B cell (primary cell): ENCODE measurements around the gene SHB. TPM values are rescaled to one million over a fixed set of nuclear protein-coding genes. Genes with fewer than 3 reads are reported as not detected.

Experiments
- ATAC-seq: fragments of 200-7000 bp; cut with Tn5 transposase; one replicate; pipeline ENCODE4 v1.10.0; 2021; ENCODE audit warnings: low read depth, mild to moderate bottlenecking, moderate number of reproducible peaks, moderate library complexity
- CTCF ChIA-PET: fragments of 350-600 bp; sonication (Branson Sonifier 250); formaldehyde crosslinking; loops from one replicate; lab custom pipeline; 2021; ENCODE audit warnings: antibody characterized with exemption, inconsistent platforms; lab: Charles Lee
- POLR2A ChIA-PET: fragments of 350-600 bp; sonication (Branson Sonifier 250); formaldehyde crosslinking; loops from one replicate; lab custom pipeline; 2021; ENCODE audit warnings: antibody characterized with exemption; lab: Charles Lee
- DNase-seq: peaks from one replicate; pipeline ENCODE4 v3.0.0; 2013
- H2AFZ ChIP-seq: 2 replicates; pipeline ENCODE4 v1.6.1; 2012; ENCODE audit warnings: mild to moderate bottlenecking, low read depth, low read length; ENCODE audit not compliant: insufficient read depth, poor library complexity, severe bottlenecking
- H3K27ac ChIP-seq, 2 donors: 1 replicate in 1 of 2; 2 replicates in 1 of 2; pipeline ENCODE4 v1.5.1; 2012 to 2013; ENCODE audit warnings: low read length in 2 of 2, mild to moderate bottlenecking in 2 of 2, moderate library complexity in 1 of 2
- H3K27me3 ChIP-seq, 4 experiments: fragments of 200-600 bp in 1 of 4; sonication (generic) in 1 of 4; replicated peaks in 1 of 4; 1 replicate in 2 of 4; 2 replicates in 2 of 4; pipeline versions ENCODE4 v1.6.1 to v1.7.0; 2013 to 2016; ENCODE audit warnings: low read length in 3 of 4, mild to moderate bottlenecking in 2 of 4, mixed read lengths in 1 of 4, moderate library complexity in 1 of 4; ENCODE audit not compliant: insufficient read depth in 4 of 4, control insufficient read depth in 3 of 4; ENCODE audit errors: control extremely low read depth in 1 of 4
- H3K36me3 ChIP-seq, 2 experiments: replicated peaks in 1 of 2; 1 replicate in 1 of 2; 2 replicates in 1 of 2; pipeline versions ENCODE4 v1.6.1 to v1.7.1; 2013; ENCODE audit warnings: low read length in 1 of 2; ENCODE audit not compliant: insufficient read depth in 2 of 2, control insufficient read depth in 1 of 2; ENCODE audit errors: control extremely low read depth in 1 of 2, extremely low read depth in 1 of 2
- H3K4me1 ChIP-seq, 2 donors: fragments of 200-600 bp in 1 of 2; sonication (generic) in 1 of 2; 1 replicate in 1 of 2; 2 replicates in 1 of 2; pipeline versions ENCODE4 v1.5.1 to v1.6.1; 2013 to 2017; ENCODE audit warnings: low read length in 2 of 2; ENCODE audit not compliant: control insufficient read depth in 2 of 2, insufficient read depth in 2 of 2
- H3K4me2 ChIP-seq: replicated peaks from 2 replicates; pipeline ENCODE3; 2012; ENCODE audit warnings: mild to moderate bottlenecking, low read depth, low read length; ENCODE audit not compliant: poor library complexity, severe bottlenecking
- H3K4me3 ChIP-seq, 5 experiments: fragments of 200-600 bp in 1 of 5; sonication (generic) in 1 of 5; 1 replicate in 3 of 5; 2 replicates in 2 of 5; pipeline versions ENCODE4 v1.5.1 to v1.7.0; 2011 to 2016; ENCODE audit warnings: low read length in 4 of 5, mild to moderate bottlenecking in 4 of 5, low read depth in 2 of 5, control low read depth in 1 of 5, moderate library complexity in 1 of 5; ENCODE audit not compliant: insufficient read depth in 1 of 5; ENCODE audit errors: control extremely low read depth in 1 of 5, extremely low read depth in 1 of 5
- H3K79me2 ChIP-seq: fragments of 200-600 bp; sonication (generic); one replicate; pipeline ENCODE4 v1.6.0; 2016; ENCODE audit warnings: low read length; ENCODE audit not compliant: control insufficient read depth, insufficient read depth
- H3K9ac ChIP-seq: fragments of 200-600 bp; sonication (generic); 2 replicates; pipeline ENCODE4 v1.6.1; 2017; ENCODE audit warnings: mild to moderate bottlenecking, low read length, moderate library complexity
- H3K9me3 ChIP-seq, 3 donors: one replicate each; pipeline versions ENCODE4 v1.6.1 to v1.7.1; 2013; ENCODE audit warnings: low read length in 2 of 3; ENCODE audit not compliant: control insufficient read depth in 2 of 3, insufficient read depth in 1 of 3; ENCODE audit errors: control extremely low read depth in 1 of 3
- H4K20me1 ChIP-seq: 2 replicates; pipeline ENCODE4 v1.6.0; 2012; ENCODE audit warnings: mild to moderate bottlenecking, low read length; ENCODE audit not compliant: insufficient read depth, control insufficient read depth, poor library complexity, severe bottlenecking
- H3K27ac Mint-ChIP-seq: one replicate; pipeline ENCODE4 v1.8.0; 2021; ENCODE audit warnings: mixed read lengths
- H3K27me3 Mint-ChIP-seq: one replicate; pipeline ENCODE4 v1.8.0; 2021; ENCODE audit warnings: mixed read lengths
- H3K4me1 Mint-ChIP-seq: one replicate; pipeline ENCODE4 v1.8.0; 2021; ENCODE audit warnings: mixed read lengths
- H3K4me3 Mint-ChIP-seq: one replicate; pipeline ENCODE4 v1.8.0; 2021; ENCODE audit warnings: mixed read lengths
- H3K9me3 Mint-ChIP-seq: one replicate; pipeline ENCODE4 v1.8.0; 2022; ENCODE audit warnings: mixed read lengths; ENCODE audit not compliant: insufficient read depth
- CTCF ChIP-seq: fragments of 200-600 bp; IDR thresholded peaks from one replicate; pipeline ENCODE4 v1.8.0; 2022; ENCODE audit warnings: antibody characterized with exemption, mild to moderate bottlenecking
- EZH2 ChIP-seq: IDR thresholded peaks from 2 replicates; pipeline ENCODE4 v1.6.1; 2012; ENCODE audit warnings: borderline replicate concordance, low read depth, mild to moderate bottlenecking, moderate library complexity, low read length; ENCODE audit not compliant: insufficient read depth, poor library complexity, severe bottlenecking
- WGBS: methylation state at CpG from one replicate; pipeline ENCODE4 v1.1.5; 2013; ENCODE audit warnings: missing lambda C conversion rate; ENCODE audit not compliant: insufficient coverage; 5-methylcytosine and 5-hydroxymethylcytosine counted together
- intact Hi-C: fragments of 100-400 bp; cut with micrococcal nuclease; formaldehyde crosslinking; loops from one replicate; pipeline ENCODE4 v1.10.0; 2022
- polyA plus RNA-seq: library from polyadenylated mRNA; depleted of rRNA; stranded (reverse); fragments of >200 nt; gene quantifications from 2 replicates; pipeline ENCODE4 v1.2.3, GENCODE V29; 2012
- total RNA-seq, 2 donors: library from RNA; stranded (reverse); fragments of 120-200 nt in 1 of 2; gene quantifications; 1 replicate in 1 of 2; 2 replicates in 1 of 2; pipeline versions ENCODE4 v1.2.3 to v1.2.4, GENCODE V29; 2013 to 2022

The SHB gene
- total and polyA plus RNA-seq, 2 donors (not counting 1 experiment from before 2014, with no cell fraction given), result 0.06 to 1.9 TPM

- H4K20me1 ChIP-seq, result no peaks in the 10 kb centered on the region
- no peaks in the 10 kb centered on the region for H3K9me3 Mint-ChIP-seq
- peaks cover 0 to 14% (median 0%) of the 10 kb centered on the region in 3 donors for H3K9me3 ChIP-seq
- H3K4me3 Mint-ChIP-seq, result peak overlapping the region; percentile 93
- ATAC-seq (no peak), DNase-seq (peak; percentile 50)
- peaks cover 35% of the 10 kb centered on the region for H3K27me3 Mint-ChIP-seq
- no peaks in the 10 kb centered on the region for H3K36me3 ChIP-seq
- H3K27ac ChIP-seq, result no peak overlapping the region
- peaks cover 0 to 41% (median 16%) of the 10 kb centered on the region in 4 experiments for H3K27me3 ChIP-seq
- peak overlapping the region; percentile 99 for H3K4me2 ChIP-seq
- no peaks in the 10 kb centered on the region for H3K79me2 ChIP-seq
- H3K27ac Mint-ChIP-seq, result peak overlapping the region; percentile 73
- H3K4me1 ChIP-seq, result peaks cover 19 to 22% of the 10 kb centered on the region in 2 donors
- CTCF ChIA-PET, result no interaction called here
- H2AFZ ChIP-seq, result peak overlapping the region; percentile 97
- H3K4me3 ChIP-seq, result peak overlapping the region in 4 of 5 experiments; percentile 22 to 85 (median 80)
- TF ChIP-seq EZH2 (no peak), CTCF (no peak)
- POLR2A ChIA-PET, result interaction anchor here (0.6 kb wide), 1 partner anchor 130 kb away, joined by 4 read pairs; no protein-coding TSS in a partner anchor
- H3K9ac ChIP-seq, result peak overlapping the region; percentile 73
- H3K4me1 Mint-ChIP-seq, result peaks cover 19% of the 10 kb centered on the region
- intact Hi-C loops, result no loop called here
- 3% methylated on average over 41 of the region's 47 CpGs for WGBS
Observed at GRCh38 chr9:38066914-38067858, 1.8 kb downstream of the SHB start.
